ENCODE data around the gene GRK2. TPM values are rescaled to one million over a fixed set of nuclear protein-coding genes. Genes with fewer than 3 reads are reported as not detected.

The GRK2 gene
- total and polyA plus RNA-seq, 2 of the 8 experiments (the other 6 are each of a cell fraction or from before 2014, with no cell fraction given), result 47.3 to 49.7 TPM

DNA sequence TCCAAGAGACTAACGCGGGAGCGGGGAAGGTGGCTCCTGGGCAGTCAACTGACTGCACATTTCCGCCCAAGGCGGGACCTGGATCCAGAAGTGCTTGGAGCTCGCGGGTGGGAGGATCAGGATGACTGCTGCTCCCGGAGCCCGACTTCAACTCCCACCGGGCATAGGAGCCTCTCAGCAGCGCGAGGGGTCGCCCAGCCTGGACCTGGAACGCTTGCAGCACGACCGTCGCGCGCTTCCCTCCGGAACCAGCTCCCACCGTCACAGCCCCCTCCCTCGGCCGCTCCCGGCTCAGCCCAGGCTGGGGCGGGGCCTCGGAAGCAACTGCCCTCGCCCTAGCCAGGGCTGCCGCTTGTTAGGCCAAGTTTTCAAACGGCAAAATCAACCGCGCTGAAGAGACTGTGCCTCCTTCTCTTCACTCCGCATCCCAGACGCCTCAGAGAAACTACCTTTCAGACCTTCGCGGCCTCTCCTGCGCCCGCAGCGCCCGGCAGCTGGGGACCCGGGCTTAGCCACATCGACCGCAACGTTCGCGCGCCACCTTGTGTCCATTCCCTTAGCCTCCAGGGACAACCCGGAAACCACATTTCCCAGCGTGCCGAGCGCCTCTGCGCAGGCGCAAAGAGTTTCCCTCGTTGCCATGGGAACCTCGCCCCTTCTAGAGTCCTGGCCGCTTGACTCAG is 51.1 kb downstream of the GRK2 start:
- Histone ChIP-seq H4K91ac (replicated peaks; ENCODE audit: insufficient read length, low read length) (peak overlapping the region; percentile 66), H2AFZ (ENCODE audit: low read length) (peak overlapping the region; percentile 61; the same call in 1 of the 2 replicates), H4K20me1 (replicated peaks in 1 of 2; ENCODE audit: control insufficient read depth in 1 of 2, insufficient read depth in 2 of 2, low read length in 2 of 2) (peaks cover 0 to 2% of the 10 kb centered on the region in 2 experiments), H3K9ac (replicated peaks in 1 of 4; ENCODE audit: extremely low read depth in 1 of 4, low read depth in 3 of 4, low read length in 3 of 4) (peak overlapping the region; percentile 0 to 40 (median 18); a peak in 4 of 7 replicates), H3K18ac (ENCODE audit: extremely low read depth, low read length) (peak overlapping the region; percentile 81), H3K4me2 (ENCODE audit: insufficient read depth in 1 of 2, low read depth in 2 of 2, low read length in 2 of 2) (peak overlapping the region; percentile 68 to 86), H3K4me1 (replicated peaks in 1 of 4; ENCODE audit: control insufficient read depth in 3 of 4, insufficient read depth in 4 of 4, low read length in 3 of 4) (peaks cover 0 to 3% (median 0%) of the 10 kb centered on the region in 4 experiments; a peak in 2 of 7 replicates), H3K23ac (ENCODE audit: insufficient read length) (no peak overlapping the region), H2BK120ac (replicated peaks; ENCODE audit: low read depth, low read length) (no peak overlapping the region), H4K8ac (ENCODE audit: extremely low read depth, insufficient read depth, low read length) (peak overlapping the region; percentile 81), H3K4me3 (ENCODE audit: extremely low read depth in 1 of 4, insufficient read depth in 2 of 4, low read depth in 3 of 4, low read length in 4 of 4) (peak overlapping the region; percentile 41 to 89 (median 68)), H3K56ac (replicated peaks; ENCODE audit: insufficient read length, low read depth, low read length) (peak overlapping the region; percentile 65), H4K5ac (ENCODE audit: insufficient read length, low read depth, low read length) (peak overlapping the region; percentile 65), H3K27me3 (replicated peaks in 1 of 4; ENCODE audit: control insufficient read depth in 3 of 4, extremely low read depth in 1 of 4, insufficient read depth in 3 of 4, low read length in 3 of 4) (peaks cover 5 to 16% (median 11%) of the 10 kb centered on the region in 4 experiments; a peak in 6 of 7 replicates), H3K4ac (replicated peaks; ENCODE audit: insufficient read length, low read depth, low read length) (no peak overlapping the region), H2BK12ac (ENCODE audit: low read depth, low read length) (no peak overlapping the region), H3K27ac (ENCODE audit: low read depth, low read length) (no peak overlapping the region), H3K79me2 (ENCODE audit: control insufficient read depth in 1 of 2, insufficient read depth in 2 of 2, low read length in 2 of 2) (no peaks in the 10 kb centered on the region), H2AK5ac (ENCODE audit: low read depth, low read length) (no peak overlapping the region), H2BK20ac (ENCODE audit: low read length) (no peak overlapping the region), H3K79me1 (ENCODE audit: low read depth, low read length) (no peaks in the 10 kb centered on the region), H2BK5ac (ENCODE audit: low read depth, low read length) (no peak overlapping the region; the same call in 1 of the 2 replicates), H3K23me2 (ENCODE audit: low read depth, low read length) (peaks cover 3% of the 10 kb centered on the region; the same call in 1 of the 2 replicates), H2BK15ac (ENCODE audit: low read length) (no peak overlapping the region), H3K9me3 (ENCODE audit: insufficient read depth in 2 of 2, low read depth in 1 of 2, low read length in 1 of 2) (no peaks in the 10 kb centered on the region), H3K14ac (ENCODE audit: insufficient read length) (no peak overlapping the region), H3K36me3 (ENCODE audit: control insufficient read depth in 2 of 4, insufficient read depth in 4 of 4, low read length in 3 of 4) (no peaks in the 10 kb centered on the region)
- DNase-seq (ENCODE audit: low read depth in 1 of 2, low spot score in 2 of 2), result peak; percentile 90 to 99
- 2% methylated on average over 48 of the region's 55 CpGs; no CpG with 5 or more reads in 1 of the 2 experiments for WGBS, 2 experiments (ENCODE audit: extremely low coverage in 1 of 2, insufficient coverage in 1 of 2, insufficient read length in 1 of 2, insufficient replicate concordance in 2 of 2, low coverage in 1 of 2, low lambda C conversion rate in 2 of 2, missing lambda C conversion rate in 1 of 2)
- ChIA-PET CTCF (ENCODE audit: partially characterized antibody) (interaction anchor here (0.5 to 11.4 kb wide), 38 partner anchors 8 to 1026 kb away, joined by 3 to 186 read pairs (median 4); partner anchors contain the start of genes ANKRD13D, GRK2, POLD4 and SSH3), POLR2A (ENCODE audit: partially characterized antibody) (interaction anchor here (0.9 to 2.4 kb wide), 7 partner anchors 15 to 78 kb away, joined by 3 to 9 read pairs (median 7); partner anchors contain the start of gene SSH3)
- FAIRE-seq, result no peak
- TF ChIP-seq RAD21 (IDR thresholded peaks at IDR 0.05 in 1 of 2, conservative IDR thresholded peaks at IDR 0.05 in 1 of 2; ENCODE audit: low read depth in 2 of 2, low read length in 2 of 2), result peak; percentile 93 to 95
- TF ChIP-seq CREB1 (IDR thresholded peaks at IDR 0.05), result peak; percentile 27; the same call in 1 of the 2 replicates
- TF ChIP-seq EP300 (IDR thresholded peaks at IDR 0.05; ENCODE audit: borderline replicate concordance in 1 of 2, low read depth in 2 of 2, low read length in 2 of 2), result no peak
- TF ChIP-seq HDAC2 (IDR thresholded peaks at IDR 0.05; ENCODE audit: borderline replicate concordance in 1 of 2, low read depth in 2 of 2, low read length in 2 of 2), result 0 out of 4 replicates have a peak, but pooled peaks of 1 of the 2 experiments have one; percentile 3
- no peak for TF ChIP-seq BCL11A (IDR thresholded peaks at IDR 0.05; ENCODE audit: low read depth in 2 of 2, low read length in 2 of 2)
- peak; percentile 2 for TF ChIP-seq ASH2L (IDR thresholded peaks at IDR 0.05; ENCODE audit: low read length)
- TF ChIP-seq RXRA (IDR thresholded peaks at IDR 0.05; ENCODE audit: insufficient read depth, low read depth, low read length), result no peak
- no peak for TF ChIP-seq YY1 (IDR thresholded peaks at IDR 0.05; ENCODE audit: low read depth, low read length)
- TF ChIP-seq RFX5 (IDR thresholded peaks at IDR 0.05; ENCODE audit: borderline replicate concordance, low read depth, low read length), result no peak
- TF ChIP-seq EGR1 (IDR thresholded peaks at IDR 0.05; ENCODE audit: borderline replicate concordance, low read depth, low read length), result no peak
- no peak for TF ChIP-seq SUZ12 (IDR thresholded peaks at IDR 0.05; ENCODE audit: low read length)

Data from H1 (cell line).